Left renal pelvis (tissue), 4 donors: ENCODE results near the gene LRWD1. TPM values are rescaled to one million over a fixed set of nuclear protein-coding genes. Genes with fewer than 3 reads are reported as not detected.
"Not testable (repeated sequence)": the region's sequence is repeated elsewhere in the genome, so short reads cannot be mapped to it uniquely, and the experiment has no call there.

ENCODE experiments used
- DNase-seq, 4 donors: peaks; one replicate each; pipeline ENCODE4 v3.0.0-alpha.2; 2013; ENCODE audit warnings: low read depth in 4 of 4, low spot score in 3 of 4
- polyA plus RNA-seq, 4 donors: library from polyadenylated mRNA; unstranded; fragments of 120-200 nt; gene quantifications; one replicate each; pipeline ENCODE4 v1.2.1, GENCODE V29; 2013; ENCODE audit not compliant: insufficient read length in 4 of 4

LRWD1 gene
- polyA plus RNA-seq, 4 donors: 15.3 to 24.2 (median 16.4) TPM

GRCh38 chr7:102467581-102468477 is 3.0 kb downstream of the LRWD1 start:
- DNase-seq: no peak

- no peak for DNase-seq
These were observed 3.9 kb downstream of the LRWD1 start for GRCh38 chr7:102468478-102469350.

- DNase-seq: no peak
These were observed 4.7 kb downstream of the LRWD1 start for GRCh38 chr7:102469351-102469971.

- no peak for DNase-seq
These were observed 5.4 kb downstream of the LRWD1 start for GRCh38 chr7:102469972-102470825.

GRCh38 chr7:102471791-102472125 is 7.0 kb downstream of the LRWD1 start:
- DNase-seq: no peak

- DNase-seq: no peak
These were observed 7.6 kb downstream of the LRWD1 start for GRCh38 chr7:102472126-102473041.

- DNase-seq: no peak
These were observed 8.6 kb downstream of the LRWD1 start for GRCh38 chr7:102473271-102473991.

GRCh38 chr7:102474116-102474515 is 9.3 kb downstream of the LRWD1 start:
- not testable (repeated sequence) for DNase-seq

GRCh38 chr7:102474736-102475435 is 10.1 kb downstream of the LRWD1 start:
- DNase-seq: not testable (repeated sequence)

- peak in 2 of 4 donors; percentile 42 to 76 for DNase-seq
These were observed 13.8 kb downstream of the LRWD1 start, which contains the start of gene POLR2J for GRCh38 chr7:102478314-102479208. POLR2J (minus strand) TSS chr7:102478922; CDS start chr7:102478860, 62 bp downstream.

- not testable (repeated sequence) for DNase-seq
These were observed 14.4 kb downstream of the LRWD1 start for GRCh38 chr7:102479209-102479584.

GRCh38 chr7:102479982-102480637 is 15.3 kb downstream of the LRWD1 start:
- DNase-seq: not testable (repeated sequence)

GRCh38 chr7:102481962-102482361 is 17.2 kb downstream of the LRWD1 start:
- not testable (repeated sequence) for DNase-seq

GRCh38 chr7:102484317-102484716 is 19.5 kb downstream of the LRWD1 start:
- not testable (repeated sequence) for DNase-seq

- DNase-seq: not testable (repeated sequence)
These were observed 25.8 kb downstream of the LRWD1 start for GRCh38 chr7:102490529-102491075.
